ENCODE measurements around the gene CALHM5.

DNA sequence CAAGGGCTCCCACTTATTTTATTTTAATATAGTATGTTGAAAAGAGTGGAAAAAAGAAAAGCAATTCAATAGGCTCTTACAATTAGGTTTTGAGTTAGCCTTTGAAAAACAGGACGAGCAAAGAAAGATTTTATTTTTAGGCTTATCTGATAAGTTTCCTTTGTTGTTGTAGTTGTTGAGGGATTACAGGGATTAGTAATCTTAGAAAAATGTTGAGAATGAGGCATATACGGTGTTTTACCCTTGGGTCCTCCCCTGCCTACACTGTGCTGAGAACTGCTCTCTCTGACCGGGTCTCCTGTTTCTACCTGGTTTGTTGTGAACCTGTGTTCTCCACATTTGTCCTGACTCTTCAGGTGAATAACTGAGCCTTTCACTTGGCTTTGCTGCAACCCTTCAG is 17.3 kb downstream of the CALHM5 start:
- no peak for TF ChIP-seq EZH2 (IDR thresholded peaks at IDR 0.05; ENCODE audit: low read depth)
- TF ChIP-seq, protein P1, sequence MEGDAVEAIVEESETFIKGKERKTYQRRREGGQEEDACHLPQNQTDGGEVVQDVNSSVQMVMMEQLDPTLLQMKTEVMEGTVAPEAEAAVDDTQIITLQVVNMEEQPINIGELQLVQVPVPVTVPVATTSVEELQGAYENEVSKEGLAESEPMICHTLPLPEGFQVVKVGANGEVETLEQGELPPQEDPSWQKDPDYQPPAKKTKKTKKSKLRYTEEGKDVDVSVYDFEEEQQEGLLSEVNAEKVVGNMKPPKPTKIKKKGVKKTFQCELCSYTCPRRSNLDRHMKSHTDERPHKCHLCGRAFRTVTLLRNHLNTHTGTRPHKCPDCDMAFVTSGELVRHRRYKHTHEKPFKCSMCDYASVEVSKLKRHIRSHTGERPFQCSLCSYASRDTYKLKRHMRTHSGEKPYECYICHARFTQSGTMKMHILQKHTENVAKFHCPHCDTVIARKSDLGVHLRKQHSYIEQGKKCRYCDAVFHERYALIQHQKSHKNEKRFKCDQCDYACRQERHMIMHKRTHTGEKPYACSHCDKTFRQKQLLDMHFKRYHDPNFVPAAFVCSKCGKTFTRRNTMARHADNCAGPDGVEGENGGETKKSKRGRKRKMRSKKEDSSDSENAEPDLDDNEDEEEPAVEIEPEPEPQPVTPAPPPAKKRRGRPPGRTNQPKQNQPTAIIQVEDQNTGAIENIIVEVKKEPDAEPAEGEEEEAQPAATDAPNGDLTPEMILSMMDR (conservative IDR thresholded peaks at IDR 0.05) = no peak

Measured in PC-9 (cell line).